H9 (cell line): Measurements from ENCODE around the gene SRRD. TPM values are rescaled to one million over a fixed set of nuclear protein-coding genes. Genes with fewer than 3 reads are reported as not detected.

Experiments used
- DNase-seq: peaks from one replicate; pipeline ENCODE4 v3.0.0-alpha.2; 2017
- H2AFZ ChIP-seq: one replicate; pipeline ENCODE4 v1.6.1; 2013; ENCODE audit warnings: mild to moderate bottlenecking, low read length, control low read depth, moderate library complexity
- H2AK5ac ChIP-seq: 2 replicates; pipeline ENCODE4 v1.6.1; 2013; ENCODE audit warnings: low read length, control low read depth, mixed read lengths; ENCODE audit not compliant: insufficient read length
- H2BK120ac ChIP-seq: one replicate; pipeline ENCODE4 v1.6.1; 2013; ENCODE audit warnings: low read depth, mild to moderate bottlenecking, low read length, control low read depth, inconsistent platforms; ENCODE audit not compliant: poor library complexity, severe bottlenecking
- H2BK12ac ChIP-seq: 2 replicates; pipeline ENCODE4 v1.6.1; 2013; ENCODE audit warnings: low read length, control low read depth, mixed read lengths, low read depth; ENCODE audit not compliant: insufficient read length
- H2BK15ac ChIP-seq: 2 replicates; pipeline ENCODE4 v1.6.1; 2013; ENCODE audit warnings: low read depth, low read length, control low read depth
- H2BK20ac ChIP-seq: one replicate; pipeline ENCODE4 v1.6.1; 2013; ENCODE audit warnings: low read depth, mild to moderate bottlenecking, low read length, control low read depth, inconsistent platforms; ENCODE audit not compliant: poor library complexity, severe bottlenecking
- H2BK5ac ChIP-seq: 2 replicates; pipeline ENCODE4 v1.6.1; 2013; ENCODE audit warnings: low read length, control low read depth, mixed read lengths; ENCODE audit not compliant: insufficient read length
- H3K14ac ChIP-seq: 2 replicates; pipeline ENCODE4 v1.6.1; 2013; ENCODE audit warnings: low read length, control low read depth; ENCODE audit not compliant: insufficient read depth
- H3K18ac ChIP-seq: 2 replicates; pipeline ENCODE4 v1.6.1; 2013; ENCODE audit warnings: low read depth, mild to moderate bottlenecking, mixed read lengths, low read length, control low read depth; ENCODE audit not compliant: insufficient read length
- H3K23ac ChIP-seq: 2 replicates; pipeline ENCODE4 v1.6.1; 2013; ENCODE audit warnings: low read length, control low read depth, mixed read lengths, low read depth; ENCODE audit not compliant: insufficient read length
- H3K23me2 ChIP-seq: 2 replicates; pipeline ENCODE4 v1.6.1; 2013; ENCODE audit warnings: low read depth, mild to moderate bottlenecking, mixed read lengths, low read length, control low read depth; ENCODE audit not compliant: insufficient read length, poor library complexity, severe bottlenecking
- H3K27ac ChIP-seq: 2 replicates; pipeline ENCODE4 v1.5.1; 2013; ENCODE audit warnings: low read length, control low read depth, mixed read lengths, low read depth; ENCODE audit not compliant: insufficient read length
- H3K27me3 ChIP-seq: 2 replicates; pipeline ENCODE4 v1.6.1; 2013; ENCODE audit warnings: low read length, control low read depth, inconsistent platforms; ENCODE audit not compliant: insufficient read depth
- H3K4ac ChIP-seq: 2 replicates; pipeline ENCODE4 v1.6.1; 2013; ENCODE audit warnings: low read depth, mild to moderate bottlenecking, control low read depth, inconsistent platforms, low read length, moderate library complexity
- H3K4me1 ChIP-seq: 2 replicates; pipeline ENCODE4 v1.6.1; 2013; ENCODE audit warnings: low read length, control low read depth, inconsistent platforms; ENCODE audit not compliant: insufficient read depth
- H3K4me2 ChIP-seq: 2 replicates; pipeline ENCODE4 v1.6.1; 2013; ENCODE audit warnings: low read length, control low read depth, mixed read lengths; ENCODE audit not compliant: insufficient read length, insufficient read depth
- H3K56ac ChIP-seq: 2 replicates; pipeline ENCODE4 v1.6.1; 2013; ENCODE audit warnings: low read depth, mild to moderate bottlenecking, mixed read lengths, low read length, control low read depth; ENCODE audit not compliant: insufficient read length
- H3K79me1 ChIP-seq: 2 replicates; pipeline ENCODE4 v1.6.1; 2013; ENCODE audit warnings: low read depth, mild to moderate bottlenecking, moderate library complexity, low read length, control low read depth, inconsistent platforms; ENCODE audit not compliant: insufficient read depth, poor library complexity, severe bottlenecking
- H3K79me2 ChIP-seq: 2 replicates; pipeline ENCODE4 v1.6.1; 2013; ENCODE audit warnings: low read length, control low read depth, inconsistent platforms; ENCODE audit not compliant: insufficient read depth
- H3K9ac ChIP-seq: 2 replicates; pipeline ENCODE4 v1.6.1; 2013; ENCODE audit warnings: low read length, control low read depth, mixed read lengths; ENCODE audit not compliant: insufficient read length; ENCODE audit errors: extremely low read depth
- H3K9me3 ChIP-seq: one replicate; pipeline ENCODE4 v1.6.1; 2013; ENCODE audit warnings: low read depth, low read length, inconsistent platforms; ENCODE audit not compliant: control insufficient read depth
- H3T11ph ChIP-seq: one replicate; pipeline ENCODE4 v1.6.1; 2013; ENCODE audit warnings: mild to moderate bottlenecking, low read length, control low read depth, inconsistent platforms
- H4K20me1 ChIP-seq: one replicate; pipeline ENCODE4 v1.6.1; 2013; ENCODE audit not compliant: control insufficient read depth, insufficient read length, insufficient read depth
- H4K5ac ChIP-seq: 2 replicates; pipeline ENCODE4 v1.6.1; 2013; ENCODE audit warnings: low read depth, mild to moderate bottlenecking, mixed read lengths, low read length, control low read depth; ENCODE audit not compliant: insufficient read length
- H4K8ac ChIP-seq: replicated peaks from 2 replicates; pipeline ENCODE4 v1.6.1; 2013; ENCODE audit warnings: low read length, control low read depth, mixed read lengths, low read depth; ENCODE audit not compliant: insufficient read length
- H4K91ac ChIP-seq: 2 replicates; pipeline ENCODE4 v1.6.1; 2013; ENCODE audit warnings: low read depth, mild to moderate bottlenecking, moderate library complexity, mixed read lengths, low read length, control low read depth; ENCODE audit not compliant: insufficient read length
- H3K27ac Mint-ChIP-seq, 3 experiments: 2 replicates in 2 of 3; 3 replicates in 1 of 3; pipeline ENCODE4 v1.8.0; 2020 to 2021; ENCODE audit warnings: mixed read lengths in 3 of 3, mild to moderate bottlenecking in 1 of 3, moderate library complexity in 1 of 3
- H3K27me3 Mint-ChIP-seq: 2 replicates; pipeline ENCODE4 v1.8.0; 2021; ENCODE audit warnings: low read depth, mild to moderate bottlenecking, moderate library complexity, mixed read lengths
- H3K36me3 Mint-ChIP-seq, 3 experiments: 2 replicates in 2 of 3; 3 replicates in 1 of 3; pipeline ENCODE4 v1.8.0; 2020 to 2021; ENCODE audit warnings: low read depth in 3 of 3, mixed read lengths in 3 of 3; ENCODE audit not compliant: insufficient read depth in 1 of 3
- H3K4me1 Mint-ChIP-seq, 2 experiments: 2 replicates each; pipeline ENCODE4 v1.8.0; 2020; ENCODE audit warnings: mixed read lengths in 2 of 2
- H3K4me3 Mint-ChIP-seq, 2 experiments: 2 replicates in 1 of 2; 3 replicates in 1 of 2; pipeline ENCODE4 v1.8.0; 2020 to 2021; ENCODE audit warnings: mild to moderate bottlenecking in 2 of 2, mixed read lengths in 2 of 2, moderate library complexity in 1 of 2
- H3K9me3 Mint-ChIP-seq, 2 experiments: 2 replicates in 1 of 2; 3 replicates in 1 of 2; pipeline ENCODE4 v1.8.0; 2020; ENCODE audit warnings: mild to moderate bottlenecking in 2 of 2, mixed read lengths in 2 of 2, moderate library complexity in 1 of 2
- CTCF ChIP-seq: fragments of 200-600 bp; sonication (generic); conservative IDR thresholded peaks from 3 replicates; pipeline ENCODE4 v1.8.0; 2021; ENCODE audit warnings: antibody characterized with exemption, mild to moderate bottlenecking
- WGBS: extraction: QIAGEN DNeasy Blood & Tissue Kit; methylation state at CpG from one replicate; pipeline ENCODE4 v1.1.7; 2013; ENCODE audit warnings: missing lambda C conversion rate, low lambda C conversion rate, mixed read lengths; ENCODE audit not compliant: insufficient read length; ENCODE audit errors: extremely low coverage; 5-methylcytosine and 5-hydroxymethylcytosine counted together
- total RNA-seq: library from RNA; stranded (reverse); gene quantifications from 2 replicates; pipeline ENCODE4 v1.2.1, GENCODE V29; 2021

The SRRD gene
- total RNA-seq, 1 experiment from 2014 or later: 36.0 TPM

DNA sequence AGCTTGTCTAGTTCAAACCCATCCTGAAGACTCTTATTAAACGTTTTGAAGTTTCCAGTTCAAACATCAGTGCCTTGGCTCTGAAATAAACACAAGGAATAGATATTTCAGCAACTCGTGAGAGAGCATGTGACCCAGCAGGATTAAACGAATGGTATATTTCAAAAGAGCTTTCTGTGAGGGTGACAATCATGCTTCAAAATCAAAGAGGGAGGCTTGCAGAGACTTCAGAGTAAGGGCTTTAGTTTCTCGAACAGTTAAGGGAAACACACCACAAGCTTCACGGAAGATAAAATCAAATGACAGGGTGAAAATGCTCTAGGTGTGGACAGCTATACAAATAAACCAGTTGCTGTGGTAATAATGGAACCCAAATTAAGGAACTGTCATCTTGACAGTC lies 1.5 kb upstream of the SRRD start:
- H3K79me1 ChIP-seq: peaks cover 10% of the 10 kb centered on the region
- no peak overlapping the region for H3K23ac ChIP-seq
- no peak overlapping the region for H3K9ac ChIP-seq
- H2BK120ac ChIP-seq: no peak overlapping the region
- no peaks in the 10 kb centered on the region for H3K27me3 Mint-ChIP-seq
- H3K27me3 ChIP-seq: no peaks in the 10 kb centered on the region
- H3K27ac ChIP-seq: no peak overlapping the region
- H2AFZ ChIP-seq: no peak overlapping the region
- H2BK20ac ChIP-seq: no peak overlapping the region
- no peak overlapping the region for H3K18ac ChIP-seq
- H3K27ac Mint-ChIP-seq: peak overlapping the region in 1 of 3 experiments; percentile 100; a peak in 1 of 7 replicates
- H3K14ac ChIP-seq: no peak overlapping the region
- TF ChIP-seq CTCF: no peak
- no peaks in the 10 kb centered on the region for H4K20me1 ChIP-seq
- no peak overlapping the region for H4K91ac ChIP-seq
- no peak overlapping the region for H2AK5ac ChIP-seq
- H3K9me3 Mint-ChIP-seq: no peaks in the 10 kb centered on the region; a peak in 1 of 5 replicates
- H2BK5ac ChIP-seq: no peak overlapping the region
- H4K8ac ChIP-seq: no peak overlapping the region
- H2BK12ac ChIP-seq: no peak overlapping the region
- no peak overlapping the region for H3K4ac ChIP-seq
- H3K36me3 Mint-ChIP-seq: peaks cover 6 to 31% (median 25%) of the 10 kb centered on the region in 3 experiments; a peak in 6 of 7 replicates
- no peak overlapping the region for H4K5ac ChIP-seq
- no peak overlapping the region for H3K56ac ChIP-seq
- no peak overlapping the region for H3K4me2 ChIP-seq
- WGBS: no CpG with 5 or more reads among the region's 5 CpGs
- H2BK15ac ChIP-seq: no peak overlapping the region
- H3T11ph ChIP-seq: no peak overlapping the region
- H3K4me1 Mint-ChIP-seq: peaks cover 43 to 44% of the 10 kb centered on the region in 2 experiments
- peaks cover 5% of the 10 kb centered on the region; the same call in 1 of the 2 replicates for H3K79me2 ChIP-seq
- H3K9me3 ChIP-seq: no peaks in the 10 kb centered on the region
- no peaks in the 10 kb centered on the region; the same call in 1 of the 2 replicates for H3K4me1 ChIP-seq
- peak overlapping the region; percentile 96 to 98 for H3K4me3 Mint-ChIP-seq
- no peaks in the 10 kb centered on the region for H3K23me2 ChIP-seq
- no peak for DNase-seq
